DND-41 (cell line): ENCODE results near the gene RAI1.

ENCODE experiments used
- EZH2 ChIP-seq: IDR thresholded peaks from 3 replicates; pipeline ENCODE4 v1.6.1; 2012; ENCODE audit warnings: borderline replicate concordance, low read depth, mild to moderate bottlenecking, moderate library complexity, low read length, inconsistent platforms; ENCODE audit not compliant: severe bottlenecking
- TF ChIP-seq, protein P1 (sequence below): IDR thresholded peaks from 2 replicates; pipeline ENCODE4 v1.5.1; 2012; ENCODE audit warnings: borderline replicate concordance, low read length, moderate library complexity, mild to moderate bottlenecking; ENCODE audit not compliant: poor library complexity, severe bottlenecking; ENCODE audit errors: extremely low read depth

DNA sequence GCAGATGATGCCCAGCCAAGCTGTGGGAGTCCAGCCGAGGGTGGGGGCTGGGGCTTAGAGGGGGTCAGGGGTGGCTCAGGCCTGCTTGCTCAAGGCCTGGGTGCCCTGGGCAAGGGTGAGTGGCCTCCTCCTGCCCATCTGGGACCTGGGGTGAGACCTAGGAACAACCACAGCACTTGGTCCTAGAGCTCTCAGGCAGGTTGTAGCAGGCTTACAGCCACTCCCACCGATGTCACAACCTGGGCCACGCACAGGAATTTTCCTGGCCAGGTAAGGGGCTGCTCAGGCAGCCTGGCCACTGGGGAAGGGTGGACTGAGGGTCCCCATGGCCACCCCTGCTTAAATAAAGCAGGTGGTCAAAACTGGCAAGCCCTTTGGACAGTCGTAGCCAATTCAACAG is 161.8 kb downstream of the RAI1 start:
- TF ChIP-seq, protein P1, sequence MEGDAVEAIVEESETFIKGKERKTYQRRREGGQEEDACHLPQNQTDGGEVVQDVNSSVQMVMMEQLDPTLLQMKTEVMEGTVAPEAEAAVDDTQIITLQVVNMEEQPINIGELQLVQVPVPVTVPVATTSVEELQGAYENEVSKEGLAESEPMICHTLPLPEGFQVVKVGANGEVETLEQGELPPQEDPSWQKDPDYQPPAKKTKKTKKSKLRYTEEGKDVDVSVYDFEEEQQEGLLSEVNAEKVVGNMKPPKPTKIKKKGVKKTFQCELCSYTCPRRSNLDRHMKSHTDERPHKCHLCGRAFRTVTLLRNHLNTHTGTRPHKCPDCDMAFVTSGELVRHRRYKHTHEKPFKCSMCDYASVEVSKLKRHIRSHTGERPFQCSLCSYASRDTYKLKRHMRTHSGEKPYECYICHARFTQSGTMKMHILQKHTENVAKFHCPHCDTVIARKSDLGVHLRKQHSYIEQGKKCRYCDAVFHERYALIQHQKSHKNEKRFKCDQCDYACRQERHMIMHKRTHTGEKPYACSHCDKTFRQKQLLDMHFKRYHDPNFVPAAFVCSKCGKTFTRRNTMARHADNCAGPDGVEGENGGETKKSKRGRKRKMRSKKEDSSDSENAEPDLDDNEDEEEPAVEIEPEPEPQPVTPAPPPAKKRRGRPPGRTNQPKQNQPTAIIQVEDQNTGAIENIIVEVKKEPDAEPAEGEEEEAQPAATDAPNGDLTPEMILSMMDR: no peak
- TF ChIP-seq EZH2: no peak
